IMR-90 (cell line): Measurements from ENCODE around the gene PLCG2. TPM values are rescaled to one million over a fixed set of nuclear protein-coding genes. Genes with fewer than 3 reads are reported as not detected.

ENCODE experiments used
- ATAC-seq: fragments of 200-7000 bp; cut with Tn5 transposase; 2 replicates; pipeline ENCODE4 v1.9.1; 2020; ENCODE audit warnings: low read depth, mild to moderate bottlenecking, moderate library complexity
- BruUV-seq: library from RNA; stranded (reverse); fragments of 400-500 nt; replicated peaks from 2 replicates; lab custom pipeline; 2021; lab: Mats Ljungman, UMichigan
- CTCF ChIA-PET: fragments of 300-600 bp; formaldehyde crosslinking; extraction: SDS; loops from one replicate; lab custom pipeline; 2021; ENCODE audit warnings: antibody characterized with exemption; lab: Yijun Ruan, JAX
- POLR2A ChIA-PET: fragments of 300-600 bp; sonication (Branson Sonifier 250); formaldehyde crosslinking; loops from one replicate; lab custom pipeline; 2022; ENCODE audit warnings: antibody characterized with exemption; ENCODE audit not compliant: unreplicated experiment; lab: Charles Lee
- DNase-seq: peaks from one replicate; pipeline ENCODE4 v3.0.0; 2013
- H2AFZ ChIP-seq: replicated peaks from 2 replicates; pipeline ENCODE3; 2013; ENCODE audit warnings: low read length, mild to moderate bottlenecking; ENCODE audit not compliant: poor library complexity
- H2AK5ac ChIP-seq: 2 replicates; pipeline ENCODE4 v1.6.1; 2013; ENCODE audit warnings: low read depth, low read length, inconsistent platforms
- H2AK9ac ChIP-seq: replicated peaks from 2 replicates; pipeline ENCODE3; 2013; ENCODE audit warnings: mild to moderate bottlenecking, low read depth, low read length, moderate library complexity; ENCODE audit not compliant: poor library complexity
- H2BK120ac ChIP-seq: 2 replicates; pipeline ENCODE4 v1.6.1; 2013; ENCODE audit warnings: low read depth, low read length, inconsistent platforms
- H2BK15ac ChIP-seq: 3 replicates; pipeline ENCODE4 v1.6.1; 2013; ENCODE audit warnings: low read depth, low read length, inconsistent platforms
- H2BK20ac ChIP-seq: 2 replicates; pipeline ENCODE4 v1.6.1; 2013; ENCODE audit warnings: low read depth, mild to moderate bottlenecking, inconsistent platforms, low read length, moderate library complexity
- H2BK5ac ChIP-seq: 2 replicates; pipeline ENCODE4 v1.6.1; 2013; ENCODE audit warnings: mild to moderate bottlenecking, low read depth, low read length, inconsistent platforms; ENCODE audit not compliant: poor library complexity, severe bottlenecking
- H3K14ac ChIP-seq: replicated peaks from 2 replicates; pipeline ENCODE4 v1.6.1; 2013; ENCODE audit warnings: low read depth, low read length, inconsistent platforms
- H3K18ac ChIP-seq: 2 replicates; pipeline ENCODE4 v1.6.1; 2013; ENCODE audit warnings: low read depth, low read length, control low read depth
- H3K23ac ChIP-seq: 2 replicates; pipeline ENCODE4 v1.6.1; 2013; ENCODE audit warnings: low read depth, low read length, inconsistent platforms
- H3K27ac ChIP-seq: 2 replicates; pipeline ENCODE4 v1.5.1; 2013; ENCODE audit warnings: mild to moderate bottlenecking, control low read depth, low read length; ENCODE audit not compliant: insufficient read depth
- H3K27me3 ChIP-seq: 2 replicates; pipeline ENCODE4 v1.6.1; 2013; ENCODE audit warnings: low read length; ENCODE audit not compliant: control insufficient read depth, insufficient read depth
- H3K36me3 ChIP-seq: 2 replicates; pipeline ENCODE4 v1.6.1; 2013; ENCODE audit warnings: low read length, mixed read lengths; ENCODE audit not compliant: control insufficient read depth, insufficient read depth
- H3K4ac ChIP-seq: 2 replicates; pipeline ENCODE4 v1.6.1; 2013; ENCODE audit warnings: low read depth, low read length, inconsistent platforms
- H3K4me1 ChIP-seq: 2 replicates; pipeline ENCODE4 v1.6.1; 2013; ENCODE audit warnings: low read length, mixed read lengths; ENCODE audit not compliant: control insufficient read depth, insufficient read depth
- H3K4me2 ChIP-seq: 2 replicates; pipeline ENCODE4 v1.6.1; 2013; ENCODE audit warnings: low read depth, mild to moderate bottlenecking, control low read depth, low read length, moderate library complexity
- H3K4me3 ChIP-seq: 2 replicates; pipeline ENCODE4 v1.5.1; 2013; ENCODE audit warnings: low read depth, mild to moderate bottlenecking, control low read depth, low read length, moderate library complexity; ENCODE audit not compliant: insufficient read depth
- H3K56ac ChIP-seq: 2 replicates; pipeline ENCODE4 v1.6.1; 2013; ENCODE audit warnings: low read length, inconsistent platforms; ENCODE audit not compliant: insufficient read depth; ENCODE audit errors: extremely low read depth
- H3K79me1 ChIP-seq, 2 experiments: 2 replicates each; pipeline ENCODE4 v1.6.1; 2013; ENCODE audit warnings: low read length in 2 of 2, inconsistent platforms in 1 of 2, low read depth in 1 of 2
- H3K9ac ChIP-seq: 2 replicates; pipeline ENCODE4 v1.6.1; 2013; ENCODE audit warnings: low read depth, low read length, control low read depth
- H3K9me1 ChIP-seq: 2 replicates; pipeline ENCODE4 v1.6.1; 2013; ENCODE audit warnings: low read length, inconsistent platforms; ENCODE audit not compliant: insufficient read depth
- H3K9me3 ChIP-seq: 2 replicates; pipeline ENCODE4 v1.6.1; 2013; ENCODE audit warnings: low read length; ENCODE audit not compliant: control insufficient read depth, insufficient read depth
- H4K20me1 ChIP-seq: 2 replicates; pipeline ENCODE4 v1.6.1; 2013; ENCODE audit warnings: low read length, inconsistent platforms; ENCODE audit not compliant: insufficient read depth
- H4K5ac ChIP-seq: 2 replicates; pipeline ENCODE4 v1.6.1; 2013; ENCODE audit warnings: mild to moderate bottlenecking, low read depth, low read length, control low read depth
- H4K8ac ChIP-seq, 2 experiments: 2 replicates each; pipeline ENCODE4 v1.6.1; 2013; ENCODE audit warnings: low read depth in 2 of 2, low read length in 2 of 2, control low read depth in 1 of 2, inconsistent platforms in 1 of 2
- H4K91ac ChIP-seq: 2 replicates; pipeline ENCODE4 v1.6.1; 2013; ENCODE audit warnings: low read depth, low read length, inconsistent platforms; ENCODE audit not compliant: insufficient read depth
- BHLHE40 ChIP-seq: fragments of 150-350 bp; IDR thresholded peaks from 2 replicates; pipeline ENCODE4 v1.6.1; 2016; ENCODE audit warnings: mild to moderate bottlenecking, low read depth, low read length
- dilution Hi-C: fragments of 300-500 bp; cut with HindIII; formaldehyde crosslinking; loops from one replicate; pipeline ENCODE4 v1.14.3; 2018; ENCODE audit warnings: low sequenced_read_pairs; ENCODE audit not compliant: unreplicated experiment
- in situ Hi-C: fragments of 300-500 bp; cut with MboI; formaldehyde crosslinking; loops from 3 replicates; pipeline ENCODE4 v1.14.3; 2019; ENCODE audit warnings: low sequenced_read_pairs, inconsistent platforms, mixed read lengths
- intact Hi-C: fragments of 100-400 bp; cut with micrococcal nuclease; formaldehyde crosslinking; loops from 2 replicates; pipeline ENCODE4 v1.10.0; 2022
- polyA plus RNA-seq, 3 experiments: library from polyadenylated mRNA; depleted of rRNA; stranded (reverse); fragments of >200 nt; gene quantifications; 2 replicates each; pipeline ENCODE4 v1.2.3, GENCODE V29; 2012; ENCODE audit warnings: low replicate concordance in 1 of 3
- total RNA-seq: library from RNA; depleted of rRNA; stranded (reverse); fragments of >200 nt; gene quantifications from 2 replicates; pipeline ENCODE4 v1.2.3, GENCODE V29; 2012

Gene PLCG2
- total and polyA plus RNA-seq, 2 of the 4 experiments (the other 2 are of a cell fraction): 0.14 to 0.18 TPM

- BruUV-seq: no TSS peak
- ChIA-PET CTCF (no interaction called here), POLR2A (no interaction called here)
- H3K36me3 ChIP-seq: no peaks in the 10 kb centered on the region
- no peak overlapping the region for H3K4me2 ChIP-seq
- TF ChIP-seq BHLHE40: no peak
- no peaks in the 10 kb centered on the region for H3K4me1 ChIP-seq
- DNase-seq (no peak), ATAC-seq (no peak)
- no peak overlapping the region for H4K8ac ChIP-seq
- H3K9ac ChIP-seq: no peak overlapping the region
- H3K27ac ChIP-seq: no peak overlapping the region
- H3K27me3 ChIP-seq: peaks cover 38% of the 10 kb centered on the region
- intact Hi-C loops: no loop called here
- no peak overlapping the region for H2AFZ ChIP-seq
- no peak overlapping the region for H3K23ac ChIP-seq
- H2AK9ac ChIP-seq: no peak overlapping the region
- H2BK5ac ChIP-seq: no peak overlapping the region
- no peak overlapping the region for H2BK120ac ChIP-seq
- H4K20me1 ChIP-seq: no peaks in the 10 kb centered on the region
- H4K5ac ChIP-seq: no peak overlapping the region
- H3K56ac ChIP-seq: no peak overlapping the region
- H3K4ac ChIP-seq: no peak overlapping the region
- dilution Hi-C loops: no loop called here
- no peaks in the 10 kb centered on the region for H3K79me1 ChIP-seq
- in situ Hi-C loops: no loop called here
- no peaks in the 10 kb centered on the region for H3K9me3 ChIP-seq
- H2BK15ac ChIP-seq: no peak overlapping the region
- no peak overlapping the region for H2AK5ac ChIP-seq
- no peak overlapping the region for H3K18ac ChIP-seq
- no peak overlapping the region for H3K14ac ChIP-seq
- H3K4me3 ChIP-seq: no peak overlapping the region
- no peak overlapping the region for H2BK20ac ChIP-seq
- H3K9me1 ChIP-seq: no peaks in the 10 kb centered on the region
- H4K91ac ChIP-seq: no peak overlapping the region
Measured at GRCh38 chr16:81775570-81775969, 3.5 kb upstream of the PLCG2 start.
